Adrenal gland (tissue), 5 donors: ENCODE results near the gene SLC9B1.

Experiments
- POLR2A ChIP-seq, 2 donors: fragments of 450-650 bp; IDR thresholded peaks; one replicate each; pipeline ENCODE4 v1.6.1; 2017; ENCODE audit warnings: antibody characterized with exemption in 2 of 2, mild to moderate bottlenecking in 2 of 2, moderate library complexity in 1 of 2
- TF ChIP-seq, protein P1 (sequence below), 6 experiments: fragments of 450-650 bp in 4 of 6; fragments of 200-600 bp in 2 of 6; sonication (generic) in 1 of 6; IDR thresholded peaks; 1 replicate in 5 of 6; 2 replicates in 1 of 6; pipeline versions ENCODE4 v1.5.1 to v1.8.0; 2016 to 2021; ENCODE audit warnings: antibody characterized with exemption in 6 of 6, mild to moderate bottlenecking in 2 of 6, moderate library complexity in 1 of 6
- donor health status: DM: no; HTN: no; CAD: no.

- TF ChIP-seq, protein P1, sequence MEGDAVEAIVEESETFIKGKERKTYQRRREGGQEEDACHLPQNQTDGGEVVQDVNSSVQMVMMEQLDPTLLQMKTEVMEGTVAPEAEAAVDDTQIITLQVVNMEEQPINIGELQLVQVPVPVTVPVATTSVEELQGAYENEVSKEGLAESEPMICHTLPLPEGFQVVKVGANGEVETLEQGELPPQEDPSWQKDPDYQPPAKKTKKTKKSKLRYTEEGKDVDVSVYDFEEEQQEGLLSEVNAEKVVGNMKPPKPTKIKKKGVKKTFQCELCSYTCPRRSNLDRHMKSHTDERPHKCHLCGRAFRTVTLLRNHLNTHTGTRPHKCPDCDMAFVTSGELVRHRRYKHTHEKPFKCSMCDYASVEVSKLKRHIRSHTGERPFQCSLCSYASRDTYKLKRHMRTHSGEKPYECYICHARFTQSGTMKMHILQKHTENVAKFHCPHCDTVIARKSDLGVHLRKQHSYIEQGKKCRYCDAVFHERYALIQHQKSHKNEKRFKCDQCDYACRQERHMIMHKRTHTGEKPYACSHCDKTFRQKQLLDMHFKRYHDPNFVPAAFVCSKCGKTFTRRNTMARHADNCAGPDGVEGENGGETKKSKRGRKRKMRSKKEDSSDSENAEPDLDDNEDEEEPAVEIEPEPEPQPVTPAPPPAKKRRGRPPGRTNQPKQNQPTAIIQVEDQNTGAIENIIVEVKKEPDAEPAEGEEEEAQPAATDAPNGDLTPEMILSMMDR (IDR thresholded peaks at IDR 0.05), result no peak
- no peak for TF ChIP-seq POLR2A (IDR thresholded peaks at IDR 0.05)
Measured at GRCh38 chr4:102871772-102872171, 147.7 kb downstream of the SLC9B1 start.
